H9 (cell line): ENCODE results near the gene SRCAP. TPM values are rescaled to one million over a fixed set of nuclear protein-coding genes. Genes with fewer than 3 reads are reported as not detected.
"Not testable (repeated sequence)": the region's sequence is repeated elsewhere in the genome, so short reads cannot be mapped to it uniquely, and the experiment has no call there.

Source experiments
- DNase-seq: peaks from one replicate; pipeline ENCODE4 v3.0.0-alpha.2; 2017
- H2AFZ ChIP-seq: one replicate; pipeline ENCODE4 v1.6.1; 2013; ENCODE audit warnings: mild to moderate bottlenecking, low read length, control low read depth, moderate library complexity
- H2AK5ac ChIP-seq: 2 replicates; pipeline ENCODE4 v1.6.1; 2013; ENCODE audit warnings: low read length, control low read depth, mixed read lengths; ENCODE audit not compliant: insufficient read length
- H2BK120ac ChIP-seq: one replicate; pipeline ENCODE4 v1.6.1; 2013; ENCODE audit warnings: low read depth, mild to moderate bottlenecking, low read length, control low read depth, inconsistent platforms; ENCODE audit not compliant: poor library complexity, severe bottlenecking
- H2BK12ac ChIP-seq: 2 replicates; pipeline ENCODE4 v1.6.1; 2013; ENCODE audit warnings: low read length, control low read depth, mixed read lengths, low read depth; ENCODE audit not compliant: insufficient read length
- H2BK15ac ChIP-seq: 2 replicates; pipeline ENCODE4 v1.6.1; 2013; ENCODE audit warnings: low read depth, low read length, control low read depth
- H2BK20ac ChIP-seq: one replicate; pipeline ENCODE4 v1.6.1; 2013; ENCODE audit warnings: low read depth, mild to moderate bottlenecking, low read length, control low read depth, inconsistent platforms; ENCODE audit not compliant: poor library complexity, severe bottlenecking
- H2BK5ac ChIP-seq: 2 replicates; pipeline ENCODE4 v1.6.1; 2013; ENCODE audit warnings: low read length, control low read depth, mixed read lengths; ENCODE audit not compliant: insufficient read length
- H3K14ac ChIP-seq: 2 replicates; pipeline ENCODE4 v1.6.1; 2013; ENCODE audit warnings: low read length, control low read depth; ENCODE audit not compliant: insufficient read depth
- H3K18ac ChIP-seq: 2 replicates; pipeline ENCODE4 v1.6.1; 2013; ENCODE audit warnings: low read depth, mild to moderate bottlenecking, mixed read lengths, low read length, control low read depth; ENCODE audit not compliant: insufficient read length
- H3K23ac ChIP-seq: 2 replicates; pipeline ENCODE4 v1.6.1; 2013; ENCODE audit warnings: low read length, control low read depth, mixed read lengths, low read depth; ENCODE audit not compliant: insufficient read length
- H3K23me2 ChIP-seq: 2 replicates; pipeline ENCODE4 v1.6.1; 2013; ENCODE audit warnings: low read depth, mild to moderate bottlenecking, mixed read lengths, low read length, control low read depth; ENCODE audit not compliant: insufficient read length, poor library complexity, severe bottlenecking
- H3K27ac ChIP-seq: 2 replicates; pipeline ENCODE4 v1.5.1; 2013; ENCODE audit warnings: low read length, control low read depth, mixed read lengths, low read depth; ENCODE audit not compliant: insufficient read length
- H3K27me3 ChIP-seq: 2 replicates; pipeline ENCODE4 v1.6.1; 2013; ENCODE audit warnings: low read length, control low read depth, inconsistent platforms; ENCODE audit not compliant: insufficient read depth
- H3K4ac ChIP-seq: 2 replicates; pipeline ENCODE4 v1.6.1; 2013; ENCODE audit warnings: low read depth, mild to moderate bottlenecking, control low read depth, inconsistent platforms, low read length, moderate library complexity
- H3K4me1 ChIP-seq: 2 replicates; pipeline ENCODE4 v1.6.1; 2013; ENCODE audit warnings: low read length, control low read depth, inconsistent platforms; ENCODE audit not compliant: insufficient read depth
- H3K4me2 ChIP-seq: 2 replicates; pipeline ENCODE4 v1.6.1; 2013; ENCODE audit warnings: low read length, control low read depth, mixed read lengths; ENCODE audit not compliant: insufficient read length, insufficient read depth
- H3K56ac ChIP-seq: 2 replicates; pipeline ENCODE4 v1.6.1; 2013; ENCODE audit warnings: low read depth, mild to moderate bottlenecking, mixed read lengths, low read length, control low read depth; ENCODE audit not compliant: insufficient read length
- H3K79me1 ChIP-seq: 2 replicates; pipeline ENCODE4 v1.6.1; 2013; ENCODE audit warnings: low read depth, mild to moderate bottlenecking, moderate library complexity, low read length, control low read depth, inconsistent platforms; ENCODE audit not compliant: insufficient read depth, poor library complexity, severe bottlenecking
- H3K79me2 ChIP-seq: 2 replicates; pipeline ENCODE4 v1.6.1; 2013; ENCODE audit warnings: low read length, control low read depth, inconsistent platforms; ENCODE audit not compliant: insufficient read depth
- H3K9ac ChIP-seq: 2 replicates; pipeline ENCODE4 v1.6.1; 2013; ENCODE audit warnings: low read length, control low read depth, mixed read lengths; ENCODE audit not compliant: insufficient read length; ENCODE audit errors: extremely low read depth
- H3K9me3 ChIP-seq: one replicate; pipeline ENCODE4 v1.6.1; 2013; ENCODE audit warnings: low read depth, low read length, inconsistent platforms; ENCODE audit not compliant: control insufficient read depth
- H3T11ph ChIP-seq: one replicate; pipeline ENCODE4 v1.6.1; 2013; ENCODE audit warnings: mild to moderate bottlenecking, low read length, control low read depth, inconsistent platforms
- H4K20me1 ChIP-seq: one replicate; pipeline ENCODE4 v1.6.1; 2013; ENCODE audit not compliant: control insufficient read depth, insufficient read length, insufficient read depth
- H4K5ac ChIP-seq: 2 replicates; pipeline ENCODE4 v1.6.1; 2013; ENCODE audit warnings: low read depth, mild to moderate bottlenecking, mixed read lengths, low read length, control low read depth; ENCODE audit not compliant: insufficient read length
- H4K8ac ChIP-seq: replicated peaks from 2 replicates; pipeline ENCODE4 v1.6.1; 2013; ENCODE audit warnings: low read length, control low read depth, mixed read lengths, low read depth; ENCODE audit not compliant: insufficient read length
- H4K91ac ChIP-seq: 2 replicates; pipeline ENCODE4 v1.6.1; 2013; ENCODE audit warnings: low read depth, mild to moderate bottlenecking, moderate library complexity, mixed read lengths, low read length, control low read depth; ENCODE audit not compliant: insufficient read length
- H3K27ac Mint-ChIP-seq, 3 experiments: 2 replicates in 2 of 3; 3 replicates in 1 of 3; pipeline ENCODE4 v1.8.0; 2020 to 2021; ENCODE audit warnings: mixed read lengths in 3 of 3, mild to moderate bottlenecking in 1 of 3, moderate library complexity in 1 of 3
- H3K27me3 Mint-ChIP-seq: 2 replicates; pipeline ENCODE4 v1.8.0; 2021; ENCODE audit warnings: low read depth, mild to moderate bottlenecking, moderate library complexity, mixed read lengths
- H3K36me3 Mint-ChIP-seq, 3 experiments: 2 replicates in 2 of 3; 3 replicates in 1 of 3; pipeline ENCODE4 v1.8.0; 2020 to 2021; ENCODE audit warnings: low read depth in 3 of 3, mixed read lengths in 3 of 3; ENCODE audit not compliant: insufficient read depth in 1 of 3
- H3K4me1 Mint-ChIP-seq, 2 experiments: 2 replicates each; pipeline ENCODE4 v1.8.0; 2020; ENCODE audit warnings: mixed read lengths in 2 of 2
- H3K4me3 Mint-ChIP-seq, 2 experiments: 2 replicates in 1 of 2; 3 replicates in 1 of 2; pipeline ENCODE4 v1.8.0; 2020 to 2021; ENCODE audit warnings: mild to moderate bottlenecking in 2 of 2, mixed read lengths in 2 of 2, moderate library complexity in 1 of 2
- H3K9me3 Mint-ChIP-seq, 2 experiments: 2 replicates in 1 of 2; 3 replicates in 1 of 2; pipeline ENCODE4 v1.8.0; 2020; ENCODE audit warnings: mild to moderate bottlenecking in 2 of 2, mixed read lengths in 2 of 2, moderate library complexity in 1 of 2
- WGBS: extraction: QIAGEN DNeasy Blood & Tissue Kit; methylation state at CpG from one replicate; pipeline ENCODE4 v1.1.7; 2013; ENCODE audit warnings: missing lambda C conversion rate, low lambda C conversion rate, mixed read lengths; ENCODE audit not compliant: insufficient read length; ENCODE audit errors: extremely low coverage; 5-methylcytosine and 5-hydroxymethylcytosine counted together
- total RNA-seq: library from RNA; stranded (reverse); gene quantifications from 2 replicates; pipeline ENCODE4 v1.2.1, GENCODE V29; 2021
- TF ChIP-seq, protein P1 (sequence below): fragments of 200-600 bp; sonication (generic); conservative IDR thresholded peaks from 3 replicates; pipeline ENCODE4 v1.8.0; 2021; ENCODE audit warnings: antibody characterized with exemption, mild to moderate bottlenecking

SRCAP gene
- total RNA-seq, 1 experiment from 2014 or later = 63.1 TPM

DNA sequence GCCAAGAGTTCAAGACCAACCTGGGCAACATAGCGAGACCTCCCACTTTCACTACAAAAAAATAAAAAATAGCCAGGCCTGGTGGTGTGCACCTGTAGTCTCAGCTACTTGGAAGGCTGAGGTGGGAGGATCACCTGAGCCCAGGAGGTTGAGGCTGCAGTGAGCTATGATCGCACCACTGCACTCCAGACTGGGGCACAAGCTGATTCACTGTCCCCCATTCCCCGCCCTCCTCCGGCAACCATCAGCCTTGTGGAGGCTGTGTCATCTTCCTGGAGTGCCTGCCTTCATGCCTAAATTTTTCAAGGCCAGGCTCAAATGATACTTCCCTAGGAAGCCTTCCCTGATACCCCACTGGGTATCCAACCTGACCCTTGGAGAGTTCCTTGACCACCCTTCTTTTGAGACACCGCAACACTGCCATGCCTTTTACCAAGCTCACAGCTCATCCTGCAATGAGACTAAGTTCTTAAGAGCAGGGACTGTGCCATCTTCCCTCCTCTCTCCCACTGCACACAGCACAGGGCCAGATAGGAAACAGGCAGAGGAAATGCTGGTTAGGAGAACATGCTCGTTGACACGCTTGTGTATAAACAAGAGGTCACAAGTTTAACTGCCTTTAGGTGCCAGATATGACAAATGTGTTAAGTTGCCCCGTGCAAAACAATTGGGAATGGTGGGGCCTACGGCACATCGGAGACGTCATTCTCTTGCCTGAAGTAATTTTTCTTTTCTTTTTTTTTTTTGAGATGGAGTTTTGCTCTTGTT, 3.9 kb upstream of the SRCAP start:
- no CpG with 5 or more reads among the region's 11 CpGs for WGBS
- Histone ChIP-seq H3T11ph (no peak overlapping the region), H2AK5ac (no peak overlapping the region), H3K18ac (no peak overlapping the region), H3K4me2 (no peak overlapping the region), H3K23me2 (peaks cover 9% of the 10 kb centered on the region), H3K23ac (no peak overlapping the region), H2BK5ac (no peak overlapping the region), H4K8ac (no peak overlapping the region), H2BK120ac (no peak overlapping the region), H2BK15ac (no peak overlapping the region), H2BK12ac (no peak overlapping the region), H3K79me2 (peaks cover 6% of the 10 kb centered on the region; the same call in 1 of the 2 replicates), H3K14ac (no peak overlapping the region), H3K4ac (no peak overlapping the region), H2BK20ac (no peak overlapping the region), H4K91ac (no peak overlapping the region), H3K56ac (no peak overlapping the region), H2AFZ (no peak overlapping the region), H3K9me3 (no peaks in the 10 kb centered on the region), H3K27me3 (peaks cover 47% of the 10 kb centered on the region), H3K4me1 (peaks cover 3% of the 10 kb centered on the region; the same call in 1 of the 2 replicates), H3K9ac (no peak overlapping the region), H4K5ac (no peak overlapping the region), H3K27ac (no peak overlapping the region), H4K20me1 (peaks cover 2% of the 10 kb centered on the region), H3K79me1 (peaks cover 2% of the 10 kb centered on the region)
- Mint-ChIP-seq H3K9me3 (peaks cover 0 to 3% of the 10 kb centered on the region in 2 experiments; a peak in 3 of 5 replicates), H3K36me3 (peaks cover 0 to 8% (median 6%) of the 10 kb centered on the region in 3 experiments; a peak in 5 of 7 replicates), H3K27me3 (peaks cover 77% of the 10 kb centered on the region), H3K4me3 (no peak overlapping the region; a peak in 1 of 5 replicates), H3K27ac (no peak overlapping the region), H3K4me1 (peaks cover 28 to 38% of the 10 kb centered on the region in 2 experiments)
- TF ChIP-seq, protein P1, sequence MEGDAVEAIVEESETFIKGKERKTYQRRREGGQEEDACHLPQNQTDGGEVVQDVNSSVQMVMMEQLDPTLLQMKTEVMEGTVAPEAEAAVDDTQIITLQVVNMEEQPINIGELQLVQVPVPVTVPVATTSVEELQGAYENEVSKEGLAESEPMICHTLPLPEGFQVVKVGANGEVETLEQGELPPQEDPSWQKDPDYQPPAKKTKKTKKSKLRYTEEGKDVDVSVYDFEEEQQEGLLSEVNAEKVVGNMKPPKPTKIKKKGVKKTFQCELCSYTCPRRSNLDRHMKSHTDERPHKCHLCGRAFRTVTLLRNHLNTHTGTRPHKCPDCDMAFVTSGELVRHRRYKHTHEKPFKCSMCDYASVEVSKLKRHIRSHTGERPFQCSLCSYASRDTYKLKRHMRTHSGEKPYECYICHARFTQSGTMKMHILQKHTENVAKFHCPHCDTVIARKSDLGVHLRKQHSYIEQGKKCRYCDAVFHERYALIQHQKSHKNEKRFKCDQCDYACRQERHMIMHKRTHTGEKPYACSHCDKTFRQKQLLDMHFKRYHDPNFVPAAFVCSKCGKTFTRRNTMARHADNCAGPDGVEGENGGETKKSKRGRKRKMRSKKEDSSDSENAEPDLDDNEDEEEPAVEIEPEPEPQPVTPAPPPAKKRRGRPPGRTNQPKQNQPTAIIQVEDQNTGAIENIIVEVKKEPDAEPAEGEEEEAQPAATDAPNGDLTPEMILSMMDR = no peak
- DNase-seq = no peak

DNA sequence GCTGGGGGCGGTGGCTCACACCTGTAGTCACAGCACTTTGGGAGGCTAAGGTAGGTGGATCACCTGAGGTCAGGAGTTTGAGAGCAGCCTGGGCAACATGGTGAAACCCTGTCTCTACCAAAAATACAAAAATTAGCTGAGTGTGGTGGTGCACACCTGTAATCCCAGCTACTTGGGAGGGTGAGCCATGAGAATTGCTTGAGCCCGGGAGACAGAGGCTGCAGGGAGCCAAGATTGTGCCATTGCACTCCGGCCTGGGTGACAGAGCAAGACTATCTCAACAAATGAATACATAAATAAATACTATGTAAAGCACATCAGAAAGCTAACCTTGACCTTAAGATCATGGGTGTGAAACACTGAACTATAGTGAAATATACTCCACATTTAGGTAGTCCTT, 2.3 kb upstream of the SRCAP start:
- H3K56ac ChIP-seq, H2BK15ac ChIP-seq, H4K20me1 ChIP-seq, H3K9ac ChIP-seq, H2BK12ac ChIP-seq, H4K91ac ChIP-seq, H3K79me2 ChIP-seq, H3K23me2 ChIP-seq, H4K8ac ChIP-seq, H2BK5ac ChIP-seq, H3K4ac ChIP-seq, H2AK5ac ChIP-seq, H3K23ac ChIP-seq, H2BK120ac ChIP-seq, H3T11ph ChIP-seq, H4K5ac ChIP-seq, H3K9me3 Mint-ChIP-seq, H3K4me1 ChIP-seq, H3K27ac ChIP-seq, H3K27ac Mint-ChIP-seq, DNase-seq, H2AFZ ChIP-seq, H2BK20ac ChIP-seq, H3K4me2 ChIP-seq, H3K79me1 ChIP-seq, H3K4me3 Mint-ChIP-seq, H3K9me3 ChIP-seq, H3K14ac ChIP-seq, H3K18ac ChIP-seq: not testable (repeated sequence)
- Mint-ChIP-seq H3K4me1 (peaks cover 28 to 38% of the 10 kb centered on the region in 2 experiments), H3K27me3 (peaks cover 62% of the 10 kb centered on the region), H3K36me3 (peaks cover 6 to 21% (median 19%) of the 10 kb centered on the region in 3 experiments)
- no CpG with 5 or more reads among the region's 3 CpGs for WGBS
- H3K27me3 ChIP-seq = peaks cover 32% of the 10 kb centered on the region
